Measurements from ENCODE around the gene ANKRD29. TPM values are rescaled to one million over a fixed set of nuclear protein-coding genes. Genes with fewer than 3 reads are reported as not detected.

ANKRD29 gene
- total and polyA plus RNA-seq, 9 of the 15 experiments (the other 6 are each of a cell fraction or from before 2014, with no cell fraction given): 0.36 TPM; not detected in 8

GRCh38 chr18:23710068-23710527 is 47.4 kb upstream of the ANKRD29 start (continued):
- TF ChIP-seq ELK1 (CRISPR knock-in tag; IDR thresholded peaks at IDR 0.05) (no peak), CUX1 (CRISPR knock-in tag; IDR thresholded peaks at IDR 0.05) (0 out of 2 replicates have a peak, but pooled peaks have one; percentile 14), SMARCC2 (IDR thresholded peaks at IDR 0.05; ENCODE audit: low read depth) (peak; percentile 41; the same call in 1 of the 2 replicates), SMARCE1 (IDR thresholded peaks at IDR 0.05) (peak; percentile 75), MYC (IDR thresholded peaks at IDR 0.05; ENCODE audit: low read depth, low read length) (peak; percentile 51; the same call in 1 of the 2 replicates), MYC (CRISPR knock-in tag; IDR thresholded peaks at IDR 0.05; ENCODE audit: borderline replicate concordance, low read depth) (no peak), CTBP1 (IDR thresholded peaks at IDR 0.05; ENCODE audit: borderline replicate concordance) (peak; percentile 32), NFRKB (IDR thresholded peaks at IDR 0.05; ENCODE audit: low read depth) (0 out of 2 replicates have a peak, but pooled peaks have one; percentile 27), EP300 (IDR thresholded peaks at IDR 0.05; ENCODE audit: low read length) (peak; percentile 74), ZNF589 (CRISPR knock-in tag; IDR thresholded peaks at IDR 0.05; ENCODE audit: low read depth) (peak; percentile 75), TAL1 (IDR thresholded peaks at IDR 0.05) (peak; percentile 71), ZNF239 (CRISPR knock-in tag; IDR thresholded peaks at IDR 0.05) (peak; percentile 91), RFX1 (IDR thresholded peaks at IDR 0.05) (peak; percentile 41), HINFP (tag; conservative IDR thresholded peaks at IDR 0.05; ENCODE audit: low read depth) (no peak), ARID1B (IDR thresholded peaks at IDR 0.05) (peak; percentile 85), SAP30 (IDR thresholded peaks at IDR 0.05; ENCODE audit: borderline replicate concordance, insufficient read depth, low read depth, low read length, poor library complexity, severe bottlenecking) (no peak), SMARCA4 (IDR thresholded peaks at IDR 0.05) (peak; percentile 84), PRPF4 (IDR thresholded peaks at IDR 0.05; ENCODE audit: insufficient read depth, low read depth, low read length, poor library complexity, severe bottlenecking) (no peak), RAD21 (CRISPR knock-in tag; conservative IDR thresholded peaks at IDR 0.05 in 1 of 2, IDR thresholded peaks at IDR 0.05 in 1 of 2) (0 out of 4 replicates have a peak, but pooled peaks of 1 of the 2 experiments have one; percentile 5)
